ENCODE measurements around the gene PAQR6. TPM values are rescaled to one million over a fixed set of nuclear protein-coding genes. Genes with fewer than 3 reads are reported as not detected.

Gene PAQR6
- total and polyA plus RNA-seq, 10 of the 15 experiments (the other 5 are each of a cell fraction or from before 2014, with no cell fraction given) = 0.42 to 4.5 (median 1.3) TPM

- Histone ChIP-seq H3K79me2 (ENCODE audit: control insufficient read depth, insufficient read depth, low read length) (no peaks in the 10 kb centered on the region), H4K20me1 (ENCODE audit: control insufficient read depth, insufficient read depth) (no peaks in the 10 kb centered on the region), H3K4me2 (ENCODE audit: control insufficient read depth, insufficient read depth) (no peak overlapping the region), H3K9ac (ENCODE audit: control insufficient read depth, insufficient read depth, low read length) (no peak overlapping the region), H3K36me3 (ENCODE audit: control insufficient read depth in 2 of 2, insufficient read depth in 2 of 2, low read length in 1 of 2) (peaks cover 3 to 26% of the 10 kb centered on the region in 2 experiments), H3K27ac (ENCODE audit: control insufficient read depth, insufficient read depth) (no peak overlapping the region), H3K4me1 (ENCODE audit: control insufficient read depth, insufficient read depth, low read length) (peaks cover 13% of the 10 kb centered on the region), H3K9me3 (replicated peaks; ENCODE audit: control insufficient read depth, insufficient read depth, low read length) (no peaks in the 10 kb centered on the region), H3K27me3 (replicated peaks in 1 of 2; ENCODE audit: control insufficient read depth in 2 of 2, insufficient read depth in 2 of 2, low read length in 1 of 2) (no peaks in the 10 kb centered on the region), H2AFZ (ENCODE audit: control insufficient read depth, low read depth, low read length) (no peak overlapping the region), H3K4me3 (no peak overlapping the region)
- RAD21 ChIA-PET (ENCODE audit: unreplicated experiment) = interaction anchor here (0.5 to 0.7 kb wide), 2 partner anchors 71 to 278 kb away, joined by 3 read pairs; no protein-coding TSS in a partner anchor
- CTCF ChIA-PET = interaction anchor here (1.0 to 1.2 kb wide), 2 partner anchors 96 to 156 kb away, joined by 3 read pairs; no protein-coding TSS in a partner anchor
- in situ Hi-C loops (cut with MboI) (no loop called here), intact Hi-C loops (cut with micrococcal nuclease; ENCODE audit: unreplicated experiment) (no loop called here)
- FAIRE-seq = peak; percentile 61
- ATAC-seq = no peak
- DNase-seq (ENCODE audit: low read depth, low spot score) = no peak
- BruUV-seq (replicated peaks) = no TSS peak
- SMC1A ChIA-PET (ENCODE audit: uncharacterized antibody, unreplicated experiment) = interaction anchor here (1.3 kb wide), 1 partner anchor 10 kb away, joined by 4 read pairs; no protein-coding TSS in a partner anchor
- 81% methylated on average over 16 of the region's 16 CpGs for WGBS (ENCODE audit: insufficient coverage, insufficient replicate concordance, low lambda C conversion rate, missing lambda C conversion rate)
- TF ChIP-seq PRDM15 (CRISPR knock-in tag; IDR thresholded peaks at IDR 0.05) = no peak
- TF ChIP-seq, protein P1, sequence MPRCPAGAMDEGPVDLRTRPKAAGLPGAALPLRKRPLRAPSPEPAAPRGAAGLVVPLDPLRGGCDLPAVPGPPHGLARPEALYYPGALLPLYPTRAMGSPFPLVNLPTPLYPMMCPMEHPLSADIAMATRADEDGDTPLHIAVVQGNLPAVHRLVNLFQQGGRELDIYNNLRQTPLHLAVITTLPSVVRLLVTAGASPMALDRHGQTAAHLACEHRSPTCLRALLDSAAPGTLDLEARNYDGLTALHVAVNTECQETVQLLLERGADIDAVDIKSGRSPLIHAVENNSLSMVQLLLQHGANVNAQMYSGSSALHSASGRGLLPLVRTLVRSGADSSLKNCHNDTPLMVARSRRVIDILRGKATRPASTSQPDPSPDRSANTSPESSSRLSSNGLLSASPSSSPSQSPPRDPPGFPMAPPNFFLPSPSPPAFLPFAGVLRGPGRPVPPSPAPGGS (IDR thresholded peaks at IDR 0.05; ENCODE audit: borderline replicate concordance, insufficient read depth, low read depth, low read length, poor library complexity, severe bottlenecking) = peak; percentile 15
- TF ChIP-seq ZBTB33 (IDR thresholded peaks at IDR 0.05) = no peak
- TF ChIP-seq POLR2A (IDR thresholded peaks at IDR 0.05; ENCODE audit: low read depth, low read length) = peak; percentile 40
- TF ChIP-seq BACH1 (IDR thresholded peaks at IDR 0.05; ENCODE audit: borderline replicate concordance) = no peak
- TF ChIP-seq MTA3 (IDR thresholded peaks at IDR 0.05; ENCODE audit: borderline replicate concordance, low read length) = 0 out of 2 replicates have a peak, but pooled peaks have one; percentile 25
- TF ChIP-seq, protein P2, sequence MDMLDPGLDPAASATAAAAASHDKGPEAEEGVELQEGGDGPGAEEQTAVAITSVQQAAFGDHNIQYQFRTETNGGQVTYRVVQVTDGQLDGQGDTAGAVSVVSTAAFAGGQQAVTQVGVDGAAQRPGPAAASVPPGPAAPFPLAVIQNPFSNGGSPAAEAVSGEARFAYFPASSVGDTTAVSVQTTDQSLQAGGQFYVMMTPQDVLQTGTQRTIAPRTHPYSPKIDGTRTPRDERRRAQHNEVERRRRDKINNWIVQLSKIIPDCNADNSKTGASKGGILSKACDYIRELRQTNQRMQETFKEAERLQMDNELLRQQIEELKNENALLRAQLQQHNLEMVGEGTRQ (IDR thresholded peaks at IDR 0.05; ENCODE audit: borderline replicate concordance, low read depth, low read length) = no peak
- POLR2A ChIA-PET = interaction anchor here (0.9 kb wide), 1 partner anchor 9 kb away, joined by 3 read pairs; no protein-coding TSS in a partner anchor
Observed at GRCh38 chr1:156246781-156247459, 936 bp downstream of the PAQR6 start.

Measured in GM12878 (cell line).